DOHH2 (cell line): ENCODE results near the gene CNTD1.

Source experiments
- CTCF ChIP-seq: fragments of 200-600 bp; sonication (generic); IDR thresholded peaks from one replicate; pipeline ENCODE4 v1.5.1; 2014; ENCODE audit warnings: antibody characterized with exemption, mild to moderate bottlenecking, low read depth, low read length; ENCODE audit not compliant: poor library complexity, severe bottlenecking
- EZH2phosphoT487 ChIP-seq: fragments of 200-600 bp; sonication (generic); IDR thresholded peaks from 2 replicates; pipeline ENCODE4 v1.6.1; 2017; ENCODE audit warnings: borderline replicate concordance, mild to moderate bottlenecking, antibody characterized with exemption, low read length, moderate library complexity, mixed read lengths

GRCh38 chr17:42783791-42784138 lies 14.9 kb upstream of the CNTD1 start:
- TF ChIP-seq CTCF (no peak), EZH2phosphoT487 (no peak)
